ENCODE results near the gene FILIP1L.

DNA sequence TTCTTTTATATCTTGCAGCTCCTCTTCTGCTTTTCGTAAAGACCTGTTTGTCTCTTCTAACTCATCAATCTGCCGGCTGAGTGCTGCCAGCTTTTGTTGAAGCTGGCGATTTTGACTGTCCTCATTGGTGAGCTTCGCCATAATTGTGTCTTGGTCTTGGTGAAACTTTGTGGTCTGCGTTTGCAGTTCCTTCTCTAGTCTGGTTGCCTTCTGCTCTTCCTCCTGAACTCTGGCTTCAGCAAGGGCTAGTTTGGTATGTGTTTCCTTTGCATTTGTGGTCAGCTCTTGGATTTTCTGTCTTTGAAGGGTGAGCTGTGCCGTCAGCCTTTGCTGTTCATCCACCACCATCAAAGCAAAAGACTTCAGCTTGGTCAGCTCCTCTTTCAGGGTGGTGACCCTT, 263.7 kb downstream of the FILIP1L start:
- TF ChIP-seq CTCF (IDR thresholded peaks at IDR 0.05) (no peak), POLR2AphosphoS5 (IDR thresholded peaks at IDR 0.05) (no peak)
